HCT116 (cell line): ENCODE measurements around the gene UTP15. TPM values are rescaled to one million over a fixed set of nuclear protein-coding genes. Genes with fewer than 3 reads are reported as not detected.

Experiments
- ATAC-seq: fragments of 200-7000 bp; cut with Tn5 transposase; 2 replicates; pipeline ENCODE4 v1.9.1; 2020; ENCODE audit warnings: mild to moderate bottlenecking, moderate library complexity
- BruUV-seq: library from RNA; stranded (reverse); fragments of 400-500 nt; replicated peaks from 2 replicates; lab custom pipeline; 2021; lab: Mats Ljungman, UMichigan
- CTCF ChIA-PET: fragments of 300-600 bp; sonication (Branson Sonifier 250); formaldehyde crosslinking; loops from one replicate; lab custom pipeline; 2021; ENCODE audit warnings: antibody characterized with exemption; lab: Charles Lee
- POLR2A ChIA-PET: fragments of 300-600, 350-600 bp; sonication (Branson Sonifier 250); formaldehyde crosslinking; loops from one replicate; lab custom pipeline; 2021; ENCODE audit warnings: antibody characterized with exemption; lab: Charles Lee
- RAD21 ChIA-PET, 2 experiments: fragments of 300-600 bp; sonication (Branson Sonifier 250); formaldehyde crosslinking; loops; one replicate each; lab custom pipeline; 2023; ENCODE audit warnings: low total read pairs in 2 of 2; ENCODE audit not compliant: uncharacterized antibody in 2 of 2, unreplicated experiment in 2 of 2, low non-redundant PET in 1 of 2; lab: Charles Lee
- DNase-seq: peaks from one replicate; pipeline ENCODE4 v3.0.0-alpha.2; 2010; ENCODE audit warnings: low read depth, low spot score
- H2AFZ ChIP-seq: fragments of 200-600 bp; shearing (Covaris generic), sonication (generic); 2 replicates; pipeline ENCODE4 v1.6.1; 2017; ENCODE audit warnings: low read depth, mixed run types, mixed read lengths, antibody characterized with exemption, low read length; ENCODE audit not compliant: poor library complexity, severe bottlenecking
- H3K27ac ChIP-seq: 2 replicates; pipeline ENCODE4 v1.5.1; 2012; ENCODE audit warnings: low read depth, low read length
- H3K27me3 ChIP-seq: fragments of 200-600 bp; sonication (generic); 2 replicates; pipeline ENCODE4 v1.6.1; 2016; ENCODE audit warnings: mixed run types, low read length, mixed read lengths; ENCODE audit not compliant: insufficient read depth
- H3K36me3 ChIP-seq, 2 experiments: fragments of 200-500 bp in 1 of 2; fragments of 200-600 bp in 1 of 2; sonication (Bioruptor generic) in 1 of 2; sonication (generic) in 1 of 2; 2 replicates each; pipeline versions ENCODE4 v1.5.1 to v1.6.1; 2014 to 2016; ENCODE audit warnings: low read length in 2 of 2, inconsistent platforms in 1 of 2, mixed read lengths in 1 of 2, mixed run types in 1 of 2; ENCODE audit not compliant: insufficient read depth in 2 of 2, control insufficient read depth in 1 of 2
- H3K4me1 ChIP-seq, 2 experiments: fragments of 200-600 bp in 1 of 2; sonication (generic) in 1 of 2; 2 replicates each; pipeline versions ENCODE4 v1.5.1 to v1.6.1; 2012 to 2017; ENCODE audit warnings: low read length in 2 of 2, inconsistent platforms in 1 of 2, mild to moderate bottlenecking in 1 of 2, mixed read lengths in 1 of 2, mixed run types in 1 of 2, moderate library complexity in 1 of 2; ENCODE audit not compliant: insufficient read depth in 2 of 2, control insufficient read depth in 1 of 2
- H3K4me2 ChIP-seq: fragments of 200-600 bp; sonication (generic); 2 replicates; pipeline ENCODE4 v1.6.1; 2017; ENCODE audit warnings: mixed run types, low read length, mixed read lengths
- H3K4me3 ChIP-seq, 2 experiments: fragments of 200-600 bp in 1 of 2; sonication (generic) in 1 of 2; replicated peaks in 1 of 2; 2 replicates each; pipeline ENCODE4 v1.5.1; 2011 to 2016; ENCODE audit warnings: low read length in 2 of 2, control low read depth in 1 of 2, low read depth in 1 of 2, mild to moderate bottlenecking in 1 of 2, mixed read lengths in 1 of 2, mixed run types in 1 of 2
- H3K79me2 ChIP-seq: fragments of 200-600 bp; sonication (generic); 2 replicates; pipeline ENCODE4 v1.6.1; 2017; ENCODE audit warnings: mild to moderate bottlenecking, mixed run types, low read length, moderate library complexity, mixed read lengths; ENCODE audit not compliant: insufficient read depth
- H3K9ac ChIP-seq: fragments of 200-600 bp; sonication (generic); 2 replicates; pipeline ENCODE4 v1.6.1; 2016; ENCODE audit warnings: low read length, mixed read lengths
- H3K9me2 ChIP-seq: fragments of 200-600 bp; sonication (generic), shearing (Covaris generic); 2 replicates; pipeline ENCODE4 v1.6.1; 2017; ENCODE audit warnings: mixed run types, mild to moderate bottlenecking, moderate library complexity; ENCODE audit not compliant: insufficient read depth
- H3K9me3 ChIP-seq, 2 experiments: fragments of 200-500 bp in 1 of 2; fragments of 200-600 bp in 1 of 2; sonication (Bioruptor generic) in 1 of 2; sonication (generic) in 1 of 2; 2 replicates each; pipeline ENCODE4 v1.6.1; 2014 to 2017; ENCODE audit warnings: low read length in 2 of 2, mixed read lengths in 2 of 2, inconsistent platforms in 1 of 2, low read depth in 1 of 2, mild to moderate bottlenecking in 1 of 2, mixed run types in 1 of 2, moderate library complexity in 1 of 2; ENCODE audit not compliant: control insufficient read depth in 1 of 2, insufficient read depth in 1 of 2
- H4K20me1 ChIP-seq: fragments of 200-600 bp; sonication (generic), shearing (Covaris generic); 2 replicates; pipeline ENCODE4 v1.6.1; 2017; ENCODE audit warnings: mixed run types, mild to moderate bottlenecking, moderate library complexity; ENCODE audit not compliant: insufficient read depth
- CBX3 ChIP-seq: IDR thresholded peaks from 2 replicates; pipeline ENCODE4 v1.6.1; 2012; ENCODE audit warnings: low read depth
- EGR1 ChIP-seq: IDR thresholded peaks from 2 replicates; pipeline ENCODE4 v1.6.1; 2012; ENCODE audit warnings: low read depth
- ELF1 ChIP-seq: IDR thresholded peaks from 2 replicates; pipeline ENCODE4 v1.6.1; 2012; ENCODE audit warnings: low read depth, borderline replicate concordance
- EZH2 ChIP-seq: fragments of 200-600 bp; sonication (generic); IDR thresholded peaks from 2 replicates; pipeline ENCODE4 v1.6.1; 2017; ENCODE audit warnings: antibody characterized with exemption, mixed run types
- EZH2phosphoT487 ChIP-seq: fragments of 200-600 bp; IDR thresholded peaks from 2 replicates; pipeline ENCODE4 v1.6.1; 2018; ENCODE audit warnings: antibody characterized with exemption, borderline replicate concordance
- JUND ChIP-seq: IDR thresholded peaks from 2 replicates; pipeline ENCODE4 v1.6.1; 2012
- POLR2AphosphoS5 ChIP-seq: IDR thresholded peaks from 2 replicates; pipeline ENCODE4 v1.6.1; 2011; ENCODE audit warnings: mild to moderate bottlenecking, low read depth, low read length, moderate library complexity
- SIN3A ChIP-seq: IDR thresholded peaks from 2 replicates; pipeline ENCODE4 v1.6.1; 2012; ENCODE audit warnings: low read depth
- SRF ChIP-seq: IDR thresholded peaks from 2 replicates; pipeline ENCODE4 v1.6.1; 2012; ENCODE audit warnings: low read depth
- TCF7L2 ChIP-seq: IDR thresholded peaks from 2 replicates; pipeline ENCODE4 v1.7.0; 2011; ENCODE audit warnings: borderline replicate concordance, inconsistent platforms; ENCODE audit not compliant: insufficient read depth, insufficient read length; ENCODE audit errors: extremely low read depth
- YY1 ChIP-seq: IDR thresholded peaks from 2 replicates; pipeline ENCODE4 v1.6.1; 2011; ENCODE audit warnings: low read length, low read depth, moderate library complexity, mild to moderate bottlenecking; ENCODE audit not compliant: insufficient replicate concordance; ENCODE audit errors: extremely low read depth
- ZFX ChIP-seq: fragments of 450-650 bp; IDR thresholded peaks from 2 replicates; pipeline ENCODE4 v1.6.1; 2017
- intact Hi-C: fragments of 100-400 bp; cut with micrococcal nuclease; formaldehyde crosslinking; loops from 2 replicates; pipeline ENCODE4 v1.10.0; 2022
- total RNA-seq: library from RNA; stranded (reverse); gene quantifications from one replicate; pipeline ENCODE4 v1.2.1, GENCODE V29; 2021; ENCODE audit not compliant: unreplicated experiment
- TF ChIP-seq, protein P1 (sequence below): IDR thresholded peaks from 2 replicates; pipeline ENCODE4 v1.6.1; 2012
- TF ChIP-seq, protein P2 (sequence below): IDR thresholded peaks from 2 replicates; pipeline ENCODE4 v1.6.1; 2012
- TF ChIP-seq, protein P3 (sequence below): IDR thresholded peaks from 2 replicates; pipeline ENCODE4 v1.6.1; 2011; ENCODE audit warnings: mild to moderate bottlenecking, low read length, moderate library complexity; ENCODE audit not compliant: insufficient replicate concordance; ENCODE audit errors: extremely low read depth
- TF ChIP-seq, protein P4 (sequence below), 3 experiments: fragments of 200-600 bp in 1 of 3; sonication (generic) in 1 of 3; IDR thresholded peaks in 2 of 3; conservative IDR thresholded peaks in 1 of 3; 2 replicates each; pipeline ENCODE4 v1.5.1; 2012 to 2017; ENCODE audit warnings: low read depth in 2 of 3, low read length in 2 of 3, antibody characterized with exemption in 1 of 3, borderline replicate concordance in 1 of 3, control low read depth in 1 of 3, mild to moderate bottlenecking in 1 of 3, mixed read lengths in 1 of 3, mixed run types in 1 of 3, moderate library complexity in 1 of 3; ENCODE audit not compliant: insufficient read depth in 1 of 3

Gene UTP15
- total RNA-seq, 1 experiment from 2014 or later = 39.3 TPM

DNA sequence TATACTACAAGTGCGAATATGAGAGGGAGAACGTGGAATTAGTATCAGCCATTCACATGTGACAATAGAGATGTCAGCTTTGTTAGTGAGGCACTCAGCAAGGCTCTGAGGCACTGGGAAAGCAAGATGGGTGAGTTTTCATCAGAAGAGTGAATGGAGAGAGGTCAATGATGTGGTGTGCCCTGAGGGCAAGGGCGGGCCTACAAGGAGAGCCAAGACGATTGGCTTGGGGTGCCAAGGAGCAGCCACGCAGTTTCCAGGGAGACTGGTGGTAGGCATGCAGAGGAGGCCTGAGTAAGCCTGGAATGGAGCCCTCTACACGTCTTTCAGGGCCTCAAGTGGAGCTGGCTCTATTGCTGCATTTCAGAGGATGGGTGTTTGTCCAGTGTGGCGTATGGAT is 42.6 kb upstream of the UTP15 start (continued):
- TF ChIP-seq, protein P1, sequence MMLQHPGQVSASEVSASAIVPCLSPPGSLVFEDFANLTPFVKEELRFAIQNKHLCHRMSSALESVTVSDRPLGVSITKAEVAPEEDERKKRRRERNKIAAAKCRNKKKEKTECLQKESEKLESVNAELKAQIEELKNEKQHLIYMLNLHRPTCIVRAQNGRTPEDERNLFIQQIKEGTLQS = no peak
- no peak for TF ChIP-seq CBX3
- TF ChIP-seq YY1 = no peak
- TF ChIP-seq TCF7L2 = no peak
- no peak for TF ChIP-seq POLR2AphosphoS5
- TF ChIP-seq JUND = no peak
- TF ChIP-seq, all 23 proteins: peak for 0

DNA sequence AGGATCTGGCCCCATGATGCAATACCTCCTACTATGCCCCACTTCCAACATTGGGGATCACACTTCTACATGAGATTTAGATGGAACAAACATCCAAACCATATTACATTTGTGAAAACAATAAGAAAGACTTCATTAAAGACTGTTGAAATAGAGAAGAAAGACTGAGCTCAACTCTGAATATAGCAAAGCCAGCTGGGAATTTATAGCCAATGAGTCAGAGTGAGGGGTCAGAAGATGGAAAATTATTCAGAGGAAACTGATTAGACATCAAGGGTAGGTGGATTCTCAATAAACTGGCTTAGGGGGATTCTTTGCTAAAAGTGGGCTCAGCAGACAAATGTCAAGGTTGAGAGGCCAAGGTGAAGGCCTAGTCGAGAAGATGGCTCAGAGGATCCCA is 41.7 kb upstream of the UTP15 start:
- no peak for TF ChIP-seq SIN3A
- TF ChIP-seq ZFX = no peak
- no peak for TF ChIP-seq JUND
- TF ChIP-seq TCF7L2 = no peak
- TF ChIP-seq, protein P2, sequence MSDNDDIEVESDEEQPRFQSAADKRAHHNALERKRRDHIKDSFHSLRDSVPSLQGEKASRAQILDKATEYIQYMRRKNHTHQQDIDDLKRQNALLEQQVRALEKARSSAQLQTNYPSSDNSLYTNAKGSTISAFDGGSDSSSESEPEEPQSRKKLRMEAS = no peak
- no peak for TF ChIP-seq ELF1
- TF ChIP-seq, protein P3, sequence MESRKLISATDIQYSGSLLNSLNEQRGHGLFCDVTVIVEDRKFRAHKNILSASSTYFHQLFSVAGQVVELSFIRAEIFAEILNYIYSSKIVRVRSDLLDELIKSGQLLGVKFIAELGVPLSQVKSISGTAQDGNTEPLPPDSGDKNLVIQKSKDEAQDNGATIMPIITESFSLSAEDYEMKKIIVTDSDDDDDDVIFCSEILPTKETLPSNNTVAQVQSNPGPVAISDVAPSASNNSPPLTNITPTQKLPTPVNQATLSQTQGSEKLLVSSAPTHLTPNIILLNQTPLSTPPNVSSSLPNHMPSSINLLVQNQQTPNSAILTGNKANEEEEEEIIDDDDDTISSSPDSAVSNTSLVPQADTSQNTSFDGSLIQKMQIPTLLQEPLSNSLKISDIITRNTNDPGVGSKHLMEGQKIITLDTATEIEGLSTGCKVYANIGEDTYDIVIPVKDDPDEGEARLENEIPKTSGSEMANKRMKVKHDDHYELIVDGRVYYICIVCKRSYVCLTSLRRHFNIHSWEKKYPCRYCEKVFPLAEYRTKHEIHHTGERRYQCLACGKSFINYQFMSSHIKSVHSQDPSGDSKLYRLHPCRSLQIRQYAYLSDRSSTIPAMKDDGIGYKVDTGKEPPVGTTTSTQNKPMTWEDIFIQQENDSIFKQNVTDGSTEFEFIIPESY = no peak
- no peak for TF ChIP-seq SRF
- TF ChIP-seq, protein P4, sequence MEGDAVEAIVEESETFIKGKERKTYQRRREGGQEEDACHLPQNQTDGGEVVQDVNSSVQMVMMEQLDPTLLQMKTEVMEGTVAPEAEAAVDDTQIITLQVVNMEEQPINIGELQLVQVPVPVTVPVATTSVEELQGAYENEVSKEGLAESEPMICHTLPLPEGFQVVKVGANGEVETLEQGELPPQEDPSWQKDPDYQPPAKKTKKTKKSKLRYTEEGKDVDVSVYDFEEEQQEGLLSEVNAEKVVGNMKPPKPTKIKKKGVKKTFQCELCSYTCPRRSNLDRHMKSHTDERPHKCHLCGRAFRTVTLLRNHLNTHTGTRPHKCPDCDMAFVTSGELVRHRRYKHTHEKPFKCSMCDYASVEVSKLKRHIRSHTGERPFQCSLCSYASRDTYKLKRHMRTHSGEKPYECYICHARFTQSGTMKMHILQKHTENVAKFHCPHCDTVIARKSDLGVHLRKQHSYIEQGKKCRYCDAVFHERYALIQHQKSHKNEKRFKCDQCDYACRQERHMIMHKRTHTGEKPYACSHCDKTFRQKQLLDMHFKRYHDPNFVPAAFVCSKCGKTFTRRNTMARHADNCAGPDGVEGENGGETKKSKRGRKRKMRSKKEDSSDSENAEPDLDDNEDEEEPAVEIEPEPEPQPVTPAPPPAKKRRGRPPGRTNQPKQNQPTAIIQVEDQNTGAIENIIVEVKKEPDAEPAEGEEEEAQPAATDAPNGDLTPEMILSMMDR (IDR thresholded peaks at IDR 0.05 in 2 of 3, conservative IDR thresholded peaks at IDR 0.05 in 1 of 3; ENCODE audit: borderline replicate concordance in 1 of 3, insufficient read depth in 1 of 3, low read depth in 2 of 3, low read length in 2 of 3) = no peak
- TF ChIP-seq EZH2phosphoT487 = no peak
- TF ChIP-seq EZH2 = no peak
- no peak for TF ChIP-seq EGR1
- no peak overlapping the region for H3K4me3 ChIP-seq
- no peaks in the 10 kb centered on the region for H3K27me3 ChIP-seq
- POLR2A ChIA-PET = no interaction called here
- no peaks in the 10 kb centered on the region for H4K20me1 ChIP-seq
- CTCF ChIA-PET = no interaction called here
- no TSS peak for BruUV-seq
- intact Hi-C loops = no loop called here
- ATAC-seq (no peak), DNase-seq (no peak)
- no peak overlapping the region for H3K27ac ChIP-seq
- H2AFZ ChIP-seq = no peak overlapping the region
- no peaks in the 10 kb centered on the region for H3K36me3 ChIP-seq
- RAD21 ChIA-PET = interaction anchor here in 1 of 2 experiments (0.6 kb wide), 1 partner anchor 9 kb away, joined by 3 read pairs; no protein-coding TSS in a partner anchor
- H3K9me2 ChIP-seq = no peaks in the 10 kb centered on the region
- H3K9me3 ChIP-seq = no peaks in the 10 kb centered on the region
- H3K4me2 ChIP-seq = no peak overlapping the region
- H3K79me2 ChIP-seq = no peaks in the 10 kb centered on the region
- peaks cover 0 to 9% of the 10 kb centered on the region in 2 experiments; a peak in 1 of 4 replicates for H3K4me1 ChIP-seq
- H3K9ac ChIP-seq = no peak overlapping the region
